ENCODE results near the gene HIF1AN.

The HIF1AN gene

DNA sequence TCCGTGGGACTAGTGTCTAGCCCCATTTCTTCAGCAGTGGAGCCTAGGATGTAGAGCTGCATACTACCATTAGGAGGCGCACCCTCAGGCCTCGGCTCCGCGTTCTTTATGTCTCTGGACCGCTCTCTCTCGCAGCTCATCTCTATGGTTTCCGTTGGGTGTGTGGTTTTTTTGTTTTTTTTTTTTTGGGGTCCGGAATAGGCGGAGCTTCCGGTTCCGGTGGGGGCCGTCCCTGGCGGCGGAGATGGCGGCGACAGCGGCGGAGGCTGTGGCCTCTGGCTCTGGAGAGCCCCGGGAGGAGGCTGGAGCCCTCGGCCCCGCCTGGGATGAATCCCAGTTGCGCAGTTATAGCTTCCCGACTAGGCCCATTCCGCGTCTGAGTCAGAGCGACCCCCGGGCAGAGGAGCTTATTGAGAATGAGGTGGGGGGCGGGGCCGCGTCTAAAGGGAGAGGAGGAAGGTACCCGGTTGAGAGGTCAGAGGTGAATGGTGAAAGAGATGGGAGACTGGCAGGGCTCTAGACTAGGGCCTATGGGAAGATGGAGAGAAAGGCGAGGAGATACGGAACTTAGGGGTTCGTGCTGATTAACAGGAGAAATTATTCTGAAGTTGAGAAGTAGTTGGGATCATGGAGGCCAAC is at the start of gene HIF1AN:
Gene HIF1AN, plus strand, starts transcription at position 229 of the 639 bp plus-strand sequence. Its CDS starts 16 bp downstream, at position 245.
- peak; percentile 67 for DNase-seq (ENCODE audit: low read depth, low spot score)

DNA sequence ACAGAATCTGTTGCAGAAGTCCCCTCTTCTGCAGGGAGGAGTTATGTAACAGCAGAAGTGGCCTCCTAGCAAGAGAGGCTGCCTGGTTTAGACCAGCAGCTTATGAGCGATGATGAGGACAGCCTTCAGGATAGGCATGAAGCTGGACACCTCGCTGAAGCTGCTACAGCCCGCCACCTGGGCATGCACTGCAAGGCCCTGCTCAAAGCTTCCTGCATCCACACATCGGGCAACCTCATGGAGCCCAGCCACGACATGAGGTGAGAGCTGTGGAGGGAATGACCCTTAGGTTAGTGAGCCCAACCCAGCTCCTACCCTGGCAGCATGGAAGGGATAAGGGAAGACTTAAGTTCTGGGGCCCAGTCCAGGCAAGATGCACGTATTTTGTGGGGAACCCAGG is 48.2 kb upstream of the HIF1AN start:
- no peak for DNase-seq (ENCODE audit: low read depth, low spot score)

DNA sequence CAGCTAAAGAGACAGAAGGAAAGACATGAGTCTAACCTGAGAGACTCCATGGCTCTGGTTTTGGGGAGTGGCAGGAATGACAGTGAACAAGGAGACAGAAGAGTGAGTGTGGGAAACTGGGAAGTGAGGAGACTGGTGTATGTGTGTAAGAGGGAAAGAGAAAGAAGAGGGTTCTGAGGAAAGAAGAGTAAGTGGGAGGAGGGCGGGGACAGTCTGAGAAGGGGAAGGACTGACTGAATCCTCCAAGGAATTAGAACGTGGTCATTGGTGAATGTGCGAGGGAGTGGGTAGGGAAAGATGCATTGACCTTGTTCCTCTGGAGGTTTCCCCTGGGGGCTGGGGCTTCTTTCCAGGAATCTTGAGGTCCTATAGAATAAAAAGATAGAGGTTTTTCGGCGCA is 46.3 kb upstream of the HIF1AN start:
- DNase-seq (ENCODE audit: low read depth, low spot score): no peak

- DNase-seq (ENCODE audit: low read depth, low spot score): no peak
Measured at GRCh38 chr10:100490531-100490930, 45.2 kb upstream of the HIF1AN start.

DNA sequence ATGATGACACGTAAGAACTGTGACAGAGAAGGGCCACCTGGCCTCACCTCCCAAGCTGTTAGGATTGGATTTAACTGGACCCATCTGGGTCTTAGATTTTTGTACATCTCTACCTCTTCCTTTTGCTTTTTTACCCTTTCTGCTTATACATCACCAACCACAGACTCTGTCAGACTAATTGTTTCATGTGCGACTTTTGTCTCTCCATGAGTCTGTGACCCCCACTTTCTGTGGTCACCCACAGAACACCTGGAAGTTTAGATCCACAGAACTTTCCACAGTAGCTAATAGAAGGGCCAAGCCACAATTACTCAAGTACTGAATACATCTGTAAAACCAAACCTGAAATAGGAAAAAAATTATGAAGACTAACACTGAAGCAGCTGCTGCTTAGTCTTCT is 39.2 kb upstream of the HIF1AN start:
- no peak for DNase-seq (ENCODE audit: low read depth, low spot score)

GRCh38 chr10:100498059-100498458 is 37.7 kb upstream of the HIF1AN start:
- no peak for DNase-seq (ENCODE audit: low read depth, low spot score)

- DNase-seq (ENCODE audit: low read depth, low spot score): no peak
Measured at GRCh38 chr10:100501423-100501822, 34.3 kb upstream of the HIF1AN start.

DNA sequence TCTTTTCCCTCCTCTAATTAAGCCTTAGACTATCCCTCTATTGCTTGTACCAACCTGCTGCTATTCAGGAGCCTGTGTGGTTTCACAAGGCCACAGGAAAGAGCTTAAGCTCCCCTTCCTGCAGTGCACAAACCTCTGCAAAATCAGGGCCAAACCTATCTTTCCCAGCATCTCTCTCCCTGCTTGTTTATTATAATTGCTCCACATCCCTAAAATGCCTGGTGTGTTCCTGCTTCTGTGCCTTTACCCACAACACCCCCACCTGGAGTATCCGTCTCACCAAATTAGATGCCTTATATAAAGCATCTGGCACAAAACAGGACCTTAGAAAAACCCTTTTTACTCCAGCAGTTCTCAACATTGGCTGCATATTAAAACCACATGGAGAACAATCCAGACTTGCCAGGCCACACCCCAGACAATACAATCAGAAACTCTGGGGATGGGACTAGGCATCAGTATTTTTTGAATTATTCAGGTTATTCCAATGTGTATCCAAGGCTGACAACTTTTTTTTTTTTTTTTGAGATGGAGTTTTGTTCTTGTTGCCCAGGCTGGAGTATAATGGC is 32.7 kb upstream of the HIF1AN start:
- DNase-seq (ENCODE audit: low read depth, low spot score): no peak

- no peak for DNase-seq (ENCODE audit: low read depth, low spot score)
Measured at GRCh38 chr10:100504096-100504495, 31.6 kb upstream of the HIF1AN start.

DNA sequence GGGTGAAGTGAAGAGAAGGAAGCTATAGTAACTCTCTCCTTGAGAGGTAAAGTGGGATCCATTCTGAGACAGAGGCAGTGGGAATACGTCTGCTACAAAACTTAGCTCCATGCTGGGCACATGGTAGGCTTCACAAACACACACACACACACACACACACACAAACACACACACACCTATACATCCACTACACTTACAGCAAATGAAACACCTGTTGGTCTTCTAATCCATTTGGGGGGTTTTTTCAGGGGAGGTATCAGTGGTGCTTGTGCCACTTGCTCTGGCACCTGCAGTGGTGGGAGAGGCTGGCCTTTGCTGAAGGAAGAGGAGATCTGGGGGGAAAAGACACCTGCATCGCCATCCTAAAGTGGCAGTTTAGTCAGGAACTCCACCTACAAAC is 30.6 kb upstream of the HIF1AN start:
- no peak for DNase-seq (ENCODE audit: low read depth, low spot score)

DNA sequence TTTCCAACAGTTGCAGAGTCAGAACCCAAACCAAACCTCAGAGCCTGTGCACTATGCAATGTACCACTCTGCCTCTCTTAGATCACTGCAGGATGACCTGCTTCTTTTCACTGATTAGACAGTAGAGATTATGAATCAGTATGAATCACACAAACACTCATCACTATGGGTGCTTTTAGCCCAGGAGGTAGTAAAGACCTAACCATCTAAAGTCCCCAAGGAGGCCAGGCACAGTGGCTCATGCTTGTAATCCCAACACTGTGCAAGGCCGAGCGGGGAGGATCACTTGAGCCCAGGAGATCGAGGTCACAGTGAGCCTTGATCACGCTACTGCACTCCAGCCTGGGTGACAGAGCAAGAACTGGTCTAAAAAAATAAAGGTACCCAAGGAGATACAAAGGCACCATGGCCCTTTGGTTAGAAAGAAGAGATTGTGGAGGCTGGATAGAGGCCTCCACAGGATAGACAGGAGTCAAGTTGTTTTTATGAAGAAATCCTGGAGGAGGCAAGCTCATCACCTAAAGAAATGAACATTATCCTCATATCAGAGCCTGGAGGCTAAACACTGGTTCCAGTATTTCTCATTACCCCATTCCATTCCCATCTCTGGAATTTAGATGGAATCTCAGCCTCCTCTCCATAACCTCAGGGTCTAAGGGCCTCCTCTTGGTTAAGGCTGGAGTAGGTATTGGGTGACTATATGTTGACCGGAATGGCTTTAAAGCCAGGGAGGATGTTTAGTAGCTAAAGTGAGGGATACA is 29.0 kb upstream of the HIF1AN start:
- no peak for DNase-seq (ENCODE audit: low read depth, low spot score)

DNA sequence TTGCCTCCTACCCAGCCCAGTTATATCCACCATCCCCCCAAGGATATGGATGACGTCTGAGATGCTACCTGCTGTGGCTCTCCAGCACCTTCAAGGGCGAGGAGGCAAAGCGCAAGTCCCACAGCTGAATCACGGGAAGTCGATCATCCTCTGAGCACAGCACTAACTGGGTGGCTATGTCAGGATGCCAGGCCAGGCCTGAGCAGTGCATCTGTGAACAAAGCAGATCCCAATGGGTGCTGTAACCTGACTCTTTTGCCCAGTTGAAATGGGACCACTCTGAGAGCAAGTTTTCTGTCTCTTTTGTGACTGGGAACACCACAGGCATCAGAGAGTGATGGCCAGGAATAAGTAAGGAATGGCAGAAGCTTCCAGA is 28.4 kb upstream of the HIF1AN start:
- no peak for DNase-seq (ENCODE audit: low read depth, low spot score)

GRCh38 chr10:100508266-100508665 is 27.5 kb upstream of the HIF1AN start:
- DNase-seq (ENCODE audit: low read depth, low spot score): no peak

DNA sequence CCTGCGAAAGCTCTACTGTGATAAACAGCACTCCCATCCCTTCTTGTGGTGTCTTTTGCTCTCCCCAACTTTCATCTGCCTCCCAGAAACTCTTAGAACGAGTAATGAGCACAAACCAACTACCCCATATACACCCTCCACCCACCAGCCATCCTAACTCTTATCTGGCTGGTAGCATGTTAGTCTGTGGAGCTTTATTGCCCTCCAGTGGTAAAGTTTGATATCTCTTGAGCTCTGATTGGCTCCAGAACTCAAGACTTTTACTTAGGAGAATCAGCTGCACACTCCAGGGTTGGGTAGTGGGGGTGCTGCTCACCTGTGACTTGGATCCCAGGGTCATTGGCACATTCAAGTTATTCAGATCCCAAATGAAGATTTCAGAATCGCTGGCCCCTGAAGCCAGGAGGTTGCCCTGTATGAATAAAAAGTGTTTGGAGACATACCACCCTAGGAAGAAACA is 27.0 kb upstream of the HIF1AN start:
- peak; percentile 21 for DNase-seq (ENCODE audit: low read depth, low spot score)

DNA sequence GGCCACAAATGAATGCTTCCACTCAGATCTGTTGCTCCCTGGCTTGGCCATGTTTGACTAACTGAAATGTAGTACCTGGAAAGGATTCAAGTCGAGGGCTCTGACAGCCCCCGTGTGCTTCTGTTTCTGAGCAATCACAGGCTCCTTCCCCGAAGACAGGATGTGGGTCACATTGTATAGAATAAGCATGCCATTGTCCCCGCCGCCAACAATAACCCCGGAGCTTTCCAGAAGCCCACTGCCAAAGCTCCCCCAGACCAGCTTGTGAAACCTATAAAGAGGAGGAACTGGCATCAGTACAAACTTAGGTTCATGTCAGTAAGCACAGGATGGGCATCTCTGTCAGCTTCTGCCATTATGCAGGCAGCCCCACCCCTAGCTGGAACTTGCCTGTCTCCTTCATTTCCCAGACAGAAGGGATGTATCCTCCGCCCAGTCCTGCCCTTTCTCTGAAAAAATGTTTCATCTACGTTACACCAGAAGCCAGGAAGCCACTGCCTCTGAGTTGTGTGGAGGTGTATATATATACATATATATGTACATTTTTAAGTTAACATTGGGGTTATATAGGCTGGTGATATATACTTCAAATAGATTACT is 26.4 kb upstream of the HIF1AN start:
- DNase-seq (ENCODE audit: low read depth, low spot score): no peak

DNA sequence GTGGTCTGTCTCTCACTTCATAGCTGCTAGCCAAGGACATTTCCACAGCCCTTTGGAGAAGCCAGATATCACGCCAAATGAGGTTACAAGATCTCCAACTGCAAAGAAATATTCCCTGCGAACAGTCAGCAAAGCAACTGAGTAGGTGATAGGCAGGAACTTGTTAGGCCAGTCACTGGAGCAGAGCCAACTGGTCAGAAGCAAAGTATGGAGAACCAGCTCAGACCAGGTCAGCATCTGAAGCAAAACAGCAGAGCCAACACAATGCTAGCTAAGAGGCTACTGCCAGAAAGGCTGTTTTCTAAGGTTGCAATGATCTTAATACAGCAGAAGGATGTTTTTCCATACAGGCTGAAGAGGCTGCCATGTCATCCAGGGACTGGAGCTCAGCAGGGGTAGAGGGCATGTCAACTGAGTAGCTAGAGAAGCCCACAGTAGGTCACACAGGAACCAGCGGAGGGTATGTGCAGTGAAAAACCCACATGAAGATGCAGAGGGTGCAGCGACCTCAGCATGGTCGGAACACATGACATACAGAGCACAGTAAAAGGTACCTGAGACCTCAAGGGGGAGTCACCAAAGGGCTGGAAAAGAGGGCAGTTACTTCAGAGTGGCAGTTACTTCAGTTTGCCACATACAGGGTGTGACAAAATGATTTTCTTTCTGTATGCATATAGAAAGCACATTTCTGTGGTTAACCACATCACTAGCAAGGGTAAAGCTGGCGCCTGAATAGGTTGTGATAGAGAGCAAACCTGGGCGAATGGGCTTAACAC is 25.0 kb upstream of the HIF1AN start:
- DNase-seq (ENCODE audit: low read depth, low spot score): no peak

- no peak for DNase-seq (ENCODE audit: low read depth, low spot score)
Measured at GRCh38 chr10:100515612-100516011, 20.1 kb upstream of the HIF1AN start.

DNA sequence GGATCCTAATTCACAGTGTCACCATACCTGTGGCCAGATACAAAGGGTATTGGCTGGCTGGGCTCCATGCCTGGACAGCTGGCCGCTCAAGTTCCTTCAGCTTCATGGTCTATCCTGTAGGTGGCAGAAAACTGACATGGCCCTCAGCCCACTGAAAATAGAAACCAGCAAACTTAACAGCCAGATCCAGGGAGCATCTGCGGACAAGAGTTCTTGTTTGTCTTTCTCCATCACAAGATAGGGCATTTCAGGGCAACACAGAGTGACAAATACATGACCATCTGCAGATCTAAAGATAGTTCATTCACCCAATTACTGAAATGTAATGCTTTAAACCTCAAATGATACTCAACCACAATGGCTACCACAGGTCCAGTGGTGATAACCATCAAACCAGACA is 18.9 kb upstream of the HIF1AN start:
- no peak for DNase-seq (ENCODE audit: low read depth, low spot score)

GRCh38 chr10:100518761-100519241 is 16.9 kb upstream of the HIF1AN start:
- peak; percentile 20 for DNase-seq (ENCODE audit: low read depth, low spot score)

GRCh38 chr10:100519311-100520051 is 16.3 kb upstream of the HIF1AN start, which contains the start of gene SEC31B:
SEC31B (minus strand) TSS chr10:100519861; CDS start chr10:100516952, 2,909 bp downstream.
- DNase-seq (ENCODE audit: low read depth, low spot score): no peak

DNA sequence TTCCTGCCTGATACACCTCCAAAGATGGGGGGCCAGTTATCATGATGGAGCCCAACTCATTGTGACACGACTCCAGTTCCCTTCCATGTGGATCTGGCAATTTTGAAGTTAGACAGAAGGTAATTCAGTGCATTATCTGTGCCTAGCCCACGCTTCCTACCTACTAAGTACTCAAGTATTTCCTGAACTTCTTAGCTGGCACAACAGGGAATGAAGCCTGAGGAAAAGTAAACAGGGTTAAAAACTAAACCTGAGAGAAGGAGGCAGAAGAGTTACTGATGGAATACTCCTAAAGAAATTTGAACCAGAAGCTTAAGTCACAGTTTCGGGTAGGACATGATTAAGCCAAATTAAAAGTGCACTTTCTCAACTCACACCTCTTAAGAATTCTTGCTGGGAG is 14.9 kb upstream of the HIF1AN start:
- no peak for DNase-seq (ENCODE audit: low read depth, low spot score)

Data from brain pericyte (primary cell).